Stimulated activated effector memory CD8-positive, alpha-beta T cell treated with anti-CD3 and anti-CD28 coated beads, Interleukin-12 subunit alpha, Interleukin-12 subunit beta, amount 100 ng/mL, for 72 hours (primary cell): ENCODE results near the gene SYCP3.
"Not testable (repeated sequence)": the region's sequence is repeated elsewhere in the genome, so short reads cannot be mapped to it uniquely, and the experiment has no call there.

Experiments
- ATAC-seq: fragments of 150-1000 bp; cut with Tn5 transposase; 2 replicates; pipeline ENCODE4 v1.10.0; 2021
- DNase-seq, 2 donors: peaks; one replicate each; pipeline ENCODE4 v3.0.0; 2021 to 2022; ENCODE audit warnings: low spot score in 2 of 2
- H3K27ac Mint-ChIP-seq: one replicate; pipeline ENCODE4 v1.8.0; 2022; ENCODE audit warnings: mild to moderate bottlenecking, mixed read lengths
- H3K36me3 Mint-ChIP-seq: one replicate; pipeline ENCODE4 v1.8.0; 2022; ENCODE audit warnings: mild to moderate bottlenecking, mixed read lengths
- H3K4me1 Mint-ChIP-seq: one replicate; pipeline ENCODE4 v1.8.0; 2022; ENCODE audit warnings: mixed read lengths
- H3K4me3 Mint-ChIP-seq: one replicate; pipeline ENCODE4 v1.8.0; 2022; ENCODE audit warnings: mild to moderate bottlenecking, mixed read lengths
- H3K9me3 Mint-ChIP-seq: one replicate; pipeline ENCODE4 v1.8.0; 2022; ENCODE audit warnings: mixed read lengths

Gene SYCP3

DNA sequence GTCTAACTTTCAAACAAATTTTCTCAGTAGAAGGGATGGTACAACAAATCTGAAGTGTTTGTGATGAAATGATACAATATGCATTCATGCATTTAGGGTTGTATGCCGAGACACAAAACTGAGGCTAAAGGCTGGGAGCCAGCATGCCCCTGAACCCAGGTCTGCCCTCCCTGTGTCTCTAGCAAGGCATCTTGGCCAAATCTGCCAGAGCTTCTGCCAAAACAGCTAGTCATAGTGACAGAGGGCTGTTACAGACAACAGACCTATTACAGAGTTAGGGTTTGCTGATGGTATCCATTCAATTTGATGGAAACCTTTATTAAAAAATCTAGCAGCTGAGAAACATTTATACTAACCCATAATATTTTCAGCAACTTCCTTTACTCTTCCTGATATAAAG, 53.1 kb downstream of the SYCP3 start:
- no peak overlapping the region for H3K4me3 Mint-ChIP-seq
- DNase-seq = no peak
- no peak overlapping the region for H3K27ac Mint-ChIP-seq
- H3K9me3 Mint-ChIP-seq = no peaks in the 10 kb centered on the region
- no peaks in the 10 kb centered on the region for H3K4me1 Mint-ChIP-seq
- no peaks in the 10 kb centered on the region for H3K36me3 Mint-ChIP-seq
- no peak for ATAC-seq

DNA sequence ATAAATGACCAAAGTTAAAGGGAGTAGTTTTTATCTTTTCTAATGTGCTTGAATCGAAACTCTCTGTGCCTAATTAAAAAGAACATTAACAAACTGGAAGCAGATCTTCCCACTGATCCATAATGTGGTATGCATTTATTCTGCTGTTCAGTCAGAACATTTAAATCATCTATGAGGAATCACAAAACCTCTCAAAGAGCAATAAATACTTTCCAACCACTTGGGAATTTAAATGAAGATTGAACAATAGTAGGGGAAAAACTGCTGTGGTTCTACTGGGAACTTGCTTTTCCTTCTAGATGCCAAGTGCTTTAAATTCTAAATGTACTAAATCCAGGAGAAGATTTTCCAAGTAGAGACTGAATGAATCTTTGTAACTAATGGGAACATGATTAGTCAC, 54.2 kb downstream of the SYCP3 start:
- no peak for ATAC-seq
- H3K4me3 Mint-ChIP-seq = no peak overlapping the region
- H3K27ac Mint-ChIP-seq = no peak overlapping the region
- no peak for DNase-seq
- H3K4me1 Mint-ChIP-seq = no peaks in the 10 kb centered on the region
- H3K36me3 Mint-ChIP-seq = no peaks in the 10 kb centered on the region
- H3K9me3 Mint-ChIP-seq = no peaks in the 10 kb centered on the region

DNA sequence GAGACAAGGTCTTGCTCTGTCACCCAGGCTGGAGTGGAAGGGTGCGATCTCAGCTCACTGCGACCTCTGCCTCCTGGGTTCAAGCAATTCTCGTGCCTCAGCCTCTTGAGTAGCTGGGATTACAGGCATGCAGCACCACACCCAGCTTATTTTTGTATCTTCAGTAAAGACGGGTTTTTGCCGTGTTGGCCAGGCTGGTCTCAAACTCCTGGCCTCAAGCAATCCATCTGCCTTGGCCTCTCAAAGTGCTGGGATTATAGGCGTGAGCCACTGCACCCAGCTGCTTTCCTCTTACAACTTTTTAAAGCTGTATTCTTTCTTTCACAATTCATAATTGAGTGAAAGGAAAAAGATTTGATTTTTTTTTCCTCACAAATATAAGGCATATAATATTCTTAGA, 57.6 kb downstream of the SYCP3 start:
- not testable (repeated sequence) for H3K9me3 Mint-ChIP-seq, H3K36me3 Mint-ChIP-seq, DNase-seq, H3K4me3 Mint-ChIP-seq, H3K27ac Mint-ChIP-seq, ATAC-seq
- H3K4me1 Mint-ChIP-seq = peaks cover 11% of the 10 kb centered on the region

DNA sequence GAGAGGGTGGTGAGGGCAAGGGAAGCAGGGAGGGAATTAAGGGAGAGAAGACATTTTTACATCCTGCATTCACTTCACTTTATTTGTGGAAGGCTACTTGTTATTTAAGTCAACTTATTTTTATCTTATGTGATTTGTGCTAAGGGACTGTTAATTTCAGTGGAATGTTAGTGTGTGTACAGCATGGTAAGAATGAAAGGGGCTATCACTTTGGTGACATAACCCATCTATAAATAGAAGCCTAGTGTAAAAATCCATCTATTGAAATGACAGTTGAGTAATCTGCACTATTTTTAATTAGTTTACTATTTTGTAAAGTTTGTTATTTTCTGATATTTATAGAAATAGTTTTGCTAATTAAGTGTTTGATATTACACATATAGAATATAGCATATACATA, 58.6 kb downstream of the SYCP3 start:
- H3K36me3 Mint-ChIP-seq = no peaks in the 10 kb centered on the region
- H3K4me1 Mint-ChIP-seq = peaks cover 11% of the 10 kb centered on the region
- DNase-seq (no peak), ATAC-seq (no peak)
- H3K9me3 Mint-ChIP-seq = no peaks in the 10 kb centered on the region
- no peak overlapping the region for H3K4me3 Mint-ChIP-seq
- no peak overlapping the region for H3K27ac Mint-ChIP-seq

DNA sequence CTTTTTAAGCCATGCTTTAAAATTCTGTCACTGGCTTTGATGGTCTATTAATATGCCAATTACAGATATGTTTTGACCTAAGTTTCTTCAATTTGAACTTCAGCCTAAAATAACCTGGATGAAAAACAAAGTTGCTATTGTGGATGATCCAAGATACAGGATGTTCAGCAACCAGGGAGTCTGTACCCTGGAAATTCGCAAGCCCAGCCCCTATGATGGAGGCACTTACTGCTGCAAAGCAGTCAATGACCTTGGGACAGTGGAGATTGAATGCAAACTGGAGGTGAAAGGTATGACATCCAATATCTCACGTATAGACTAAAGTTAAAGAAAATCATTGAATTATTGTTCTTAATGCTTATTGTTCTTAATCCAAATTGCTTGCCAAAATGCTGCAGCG, 59.0 kb downstream of the SYCP3 start:
- Mint-ChIP-seq H3K4me3 (no peak overlapping the region), H3K36me3 (no peaks in the 10 kb centered on the region), H3K9me3 (no peaks in the 10 kb centered on the region), H3K27ac (no peak overlapping the region), H3K4me1 (peaks cover 11% of the 10 kb centered on the region)
- DNase-seq (no peak), ATAC-seq (no peak)
